HFF-Myc (cell line): ENCODE data around the gene CYP19A1.

Experiments used
- DNase-seq: peaks from one replicate; pipeline ENCODE4 v3.0.0-alpha.2; 2011; ENCODE audit warnings: low read depth; ENCODE audit errors: extremely low read depth
- H3K4me3 ChIP-seq: replicated peaks from 2 replicates; pipeline ENCODE4 v1.5.1; 2011; ENCODE audit warnings: low read depth, mild to moderate bottlenecking, control low read depth, low read length
- TF ChIP-seq, protein P1 (sequence below): IDR thresholded peaks from 2 replicates; pipeline ENCODE4 v1.5.1; 2012; ENCODE audit warnings: mild to moderate bottlenecking, low read depth, low read length, control low read depth; ENCODE audit errors: missing control alignments

CYP19A1 gene

DNA sequence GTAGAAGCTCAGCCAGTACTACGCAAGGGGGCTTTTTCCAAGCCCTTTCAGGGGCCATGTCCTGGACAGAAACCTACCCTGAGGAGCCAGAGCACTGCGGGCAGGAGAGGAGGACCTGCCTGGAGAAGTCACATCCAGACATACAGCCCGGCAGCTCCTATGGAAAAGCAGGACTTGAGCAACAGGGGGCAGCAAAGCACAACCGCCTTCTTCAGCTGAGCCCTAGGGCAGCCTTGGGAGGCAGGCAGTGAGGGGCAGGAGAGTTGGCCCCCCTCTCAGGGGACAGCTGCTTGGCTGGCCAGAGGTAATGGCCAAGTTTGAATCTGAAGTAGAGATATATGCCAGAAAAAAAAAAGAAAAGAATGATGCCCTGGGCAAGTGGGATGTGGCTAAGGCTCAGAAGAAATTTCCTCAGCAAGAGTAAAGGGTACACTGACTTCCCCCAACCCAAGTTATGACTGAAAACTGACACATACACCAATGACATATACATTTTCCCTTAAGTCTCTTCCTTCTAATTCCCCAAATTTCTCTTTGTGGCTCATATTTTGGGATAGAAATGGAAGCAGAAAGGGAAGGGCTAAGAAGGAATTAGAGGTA is 56.9 kb downstream of the CYP19A1 start:
- no peak for DNase-seq
- no peak overlapping the region for H3K4me3 ChIP-seq
- TF ChIP-seq, protein P1, sequence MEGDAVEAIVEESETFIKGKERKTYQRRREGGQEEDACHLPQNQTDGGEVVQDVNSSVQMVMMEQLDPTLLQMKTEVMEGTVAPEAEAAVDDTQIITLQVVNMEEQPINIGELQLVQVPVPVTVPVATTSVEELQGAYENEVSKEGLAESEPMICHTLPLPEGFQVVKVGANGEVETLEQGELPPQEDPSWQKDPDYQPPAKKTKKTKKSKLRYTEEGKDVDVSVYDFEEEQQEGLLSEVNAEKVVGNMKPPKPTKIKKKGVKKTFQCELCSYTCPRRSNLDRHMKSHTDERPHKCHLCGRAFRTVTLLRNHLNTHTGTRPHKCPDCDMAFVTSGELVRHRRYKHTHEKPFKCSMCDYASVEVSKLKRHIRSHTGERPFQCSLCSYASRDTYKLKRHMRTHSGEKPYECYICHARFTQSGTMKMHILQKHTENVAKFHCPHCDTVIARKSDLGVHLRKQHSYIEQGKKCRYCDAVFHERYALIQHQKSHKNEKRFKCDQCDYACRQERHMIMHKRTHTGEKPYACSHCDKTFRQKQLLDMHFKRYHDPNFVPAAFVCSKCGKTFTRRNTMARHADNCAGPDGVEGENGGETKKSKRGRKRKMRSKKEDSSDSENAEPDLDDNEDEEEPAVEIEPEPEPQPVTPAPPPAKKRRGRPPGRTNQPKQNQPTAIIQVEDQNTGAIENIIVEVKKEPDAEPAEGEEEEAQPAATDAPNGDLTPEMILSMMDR = peak; percentile 71

DNA sequence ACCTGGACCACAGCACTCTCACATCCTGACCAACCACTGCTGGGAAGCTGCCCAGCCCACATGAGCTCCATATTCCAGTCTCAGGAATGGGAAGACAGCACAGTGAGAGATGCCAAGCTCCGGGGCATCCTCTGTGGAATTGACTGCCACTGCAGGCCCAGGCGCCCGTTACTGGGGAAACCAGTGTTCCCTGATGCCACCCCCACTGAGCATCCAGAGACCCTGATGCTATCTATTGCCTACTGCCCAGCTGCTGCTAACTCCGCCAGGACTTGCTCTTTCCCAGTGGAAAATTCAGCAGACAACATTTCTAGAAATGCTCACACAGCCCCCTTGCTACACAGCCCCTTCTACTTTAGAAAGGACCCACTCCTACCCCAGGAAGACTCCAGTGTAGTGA is 57.6 kb downstream of the CYP19A1 start:
- H3K4me3 ChIP-seq = no peak overlapping the region
- TF ChIP-seq, protein P1 = no peak
- DNase-seq = no peak

DNA sequence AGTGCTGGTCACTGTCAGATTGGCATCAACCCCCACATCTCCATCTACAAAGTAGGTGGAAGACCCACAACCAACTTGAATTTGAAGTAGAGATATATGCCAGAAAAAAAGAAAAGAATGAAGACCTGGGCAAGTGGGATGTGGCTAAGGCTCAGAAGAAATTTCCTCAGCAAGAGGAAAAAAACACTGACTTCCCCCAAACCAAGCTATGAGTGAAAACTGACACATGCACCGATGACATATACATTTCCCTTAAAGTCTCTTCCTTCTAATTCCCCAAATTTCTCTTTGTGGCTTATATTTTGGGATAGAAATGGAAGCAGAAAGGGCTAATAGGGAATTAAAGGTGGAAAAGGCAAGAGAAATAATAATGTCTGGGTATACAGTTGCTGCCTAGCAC is 59.0 kb downstream of the CYP19A1 start:
- DNase-seq = no peak
- TF ChIP-seq, protein P1 = no peak
- H3K4me3 ChIP-seq = no peak overlapping the region

DNA sequence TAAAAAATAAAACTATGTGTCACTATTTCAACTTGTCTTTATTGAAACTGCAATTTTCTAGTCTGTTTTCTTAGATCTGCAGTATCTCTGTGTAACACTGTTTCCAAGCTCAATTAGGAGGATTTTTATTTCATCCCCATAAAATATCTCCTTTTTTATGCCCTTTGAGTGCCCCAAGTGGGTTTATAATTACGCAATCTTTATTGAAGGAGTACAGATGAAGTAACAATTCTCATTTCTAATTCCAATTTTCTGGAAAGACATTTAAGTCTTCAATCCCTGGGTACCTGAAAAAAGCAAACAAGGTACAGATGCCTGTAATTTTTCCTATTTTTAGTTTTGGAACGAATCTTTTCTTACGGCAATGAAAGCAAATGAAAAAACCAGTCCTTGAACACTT is 61.3 kb downstream of the CYP19A1 start:
- TF ChIP-seq, protein P1 = no peak
- no peak overlapping the region for H3K4me3 ChIP-seq
- no peak for DNase-seq

DNA sequence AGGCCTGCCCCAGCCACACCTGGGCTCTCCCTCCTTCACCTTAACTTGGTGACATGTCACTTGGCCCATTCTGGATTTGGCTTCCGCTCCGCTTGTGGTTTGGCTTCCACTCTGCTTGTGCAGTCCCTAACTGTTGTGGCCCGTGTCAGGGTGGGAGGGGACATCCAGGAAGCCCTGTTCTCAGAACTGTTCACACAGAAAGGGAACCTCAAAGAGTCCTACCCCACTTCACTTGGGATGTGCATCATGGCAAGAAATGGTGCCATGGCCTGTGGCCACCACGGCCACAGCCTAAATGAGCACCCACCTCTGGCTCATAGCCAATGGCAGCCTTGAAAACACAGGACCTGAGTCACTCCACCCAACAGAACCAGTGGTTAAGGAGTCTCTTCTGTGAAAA is 63.4 kb downstream of the CYP19A1 start:
- DNase-seq = no peak
- TF ChIP-seq, protein P1 = no peak
- H3K4me3 ChIP-seq = no peak overlapping the region

DNA sequence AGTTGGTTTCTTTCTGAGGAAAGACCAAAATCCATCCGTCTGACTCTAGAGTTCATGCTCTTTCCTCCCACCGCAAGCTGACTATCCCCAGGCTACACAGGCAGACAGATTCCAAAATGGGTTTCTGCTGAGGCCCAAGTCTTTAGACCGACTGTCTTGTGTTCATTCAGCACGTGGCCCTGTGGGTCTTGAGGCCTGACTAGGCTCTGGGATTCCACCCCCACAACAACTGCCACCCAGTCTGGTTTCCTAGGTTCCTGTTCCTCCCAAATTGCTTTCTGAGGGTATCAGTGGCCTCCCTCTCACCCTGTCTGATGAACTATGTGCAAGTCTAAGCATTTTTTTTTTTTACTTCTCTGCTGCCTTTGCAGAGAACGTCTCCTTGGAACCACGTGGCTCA is 67.7 kb downstream of the CYP19A1 start:
- no peak for DNase-seq
- TF ChIP-seq, protein P1 = no peak
- H3K4me3 ChIP-seq = no peak overlapping the region

DNA sequence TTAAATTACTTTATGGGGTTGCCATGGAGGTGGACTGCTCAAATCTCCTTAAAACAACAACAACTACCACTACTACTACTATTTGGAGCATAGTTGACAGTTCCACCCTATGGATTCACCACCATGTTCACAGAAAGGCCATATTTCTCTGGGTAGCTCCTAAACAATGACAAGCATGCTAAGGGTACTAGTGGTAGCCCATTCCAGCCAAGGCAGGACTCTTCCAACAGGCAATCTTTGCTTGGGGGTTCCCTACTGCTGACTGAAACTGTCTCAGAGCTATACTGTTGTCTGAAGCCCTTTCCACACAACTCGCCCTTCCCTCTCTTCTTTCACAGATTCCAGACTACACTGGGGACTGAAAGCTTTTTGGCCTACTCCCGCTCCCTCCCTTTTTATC is 68.9 kb downstream of the CYP19A1 start:
- TF ChIP-seq, protein P1 = no peak

More for the DNA sequence above, 68.9 kb downstream of the CYP19A1 start:
- no peak overlapping the region for H3K4me3 ChIP-seq
- DNase-seq = no peak
